HG03060 (cell line): ENCODE results near the gene ASGR1.
A peak's percentile ranks its signal among the peaks of the same experiment; 100 is the strongest.
"Not testable (repeated sequence)": the region's sequence is repeated elsewhere in the genome, so short reads cannot be mapped to it uniquely, and the experiment has no call there.

Source experiments
- ATAC-seq: cut with Tn5 transposase; IDR thresholded peaks from one replicate; pipeline ENCODE4 v1.9.1; 2021; ENCODE audit warnings: low read depth, moderate number of reproducible peaks; ENCODE audit not compliant: unreplicated experiment

Gene ASGR1

DNA sequence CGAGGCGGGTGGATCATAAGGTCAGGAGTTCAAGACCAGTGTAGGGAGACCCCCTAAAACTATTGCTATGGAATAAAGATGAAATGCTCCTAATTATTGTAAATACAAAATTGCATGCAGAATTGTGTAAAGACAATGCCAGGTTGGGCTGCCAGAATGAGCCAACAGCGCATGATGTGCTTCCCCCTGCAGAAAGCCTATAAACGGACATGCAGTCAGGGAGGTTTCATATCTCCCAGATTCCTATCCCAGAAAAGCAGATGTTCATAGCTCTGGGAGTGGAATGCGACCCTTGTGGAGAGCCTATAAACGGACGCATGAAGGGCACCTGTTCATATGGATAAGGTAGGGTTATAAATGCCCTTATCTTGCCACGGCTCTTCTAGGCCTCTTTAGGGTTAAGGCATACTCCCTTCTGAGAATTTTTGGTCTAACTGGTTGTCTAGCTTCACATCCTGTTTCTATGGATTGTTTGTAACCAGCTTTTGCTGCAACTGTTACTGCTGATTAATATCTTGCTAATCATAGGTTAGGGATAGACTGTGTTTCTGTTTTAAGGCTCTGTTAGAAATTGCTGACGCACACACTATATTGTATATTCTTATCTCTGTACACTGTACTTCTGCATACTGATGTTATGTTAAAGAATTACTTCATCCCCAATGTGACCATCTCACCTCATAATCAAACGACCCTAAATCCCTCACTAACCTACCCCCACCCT is 10.2 kb downstream of the ASGR1 start:
- ATAC-seq: not testable (repeated sequence)

DNA sequence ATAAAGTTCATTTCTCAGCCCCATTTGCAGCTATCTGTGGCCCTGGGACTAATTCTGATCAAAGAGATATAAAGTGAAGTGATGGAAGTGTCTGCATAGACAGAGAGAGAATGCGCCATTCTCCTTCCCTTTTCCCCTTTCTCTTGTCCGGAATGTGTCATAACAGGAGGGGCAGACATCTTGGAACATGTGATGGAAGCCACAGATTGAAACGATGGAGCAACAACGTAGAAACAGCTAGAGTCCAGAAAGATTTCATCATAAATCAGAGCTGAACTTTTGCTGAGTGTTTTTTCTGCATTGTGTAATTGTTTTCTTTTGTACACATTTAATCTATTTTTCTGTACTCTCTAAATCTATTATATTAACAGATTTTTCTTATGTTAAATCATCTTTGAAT is 11.3 kb downstream of the ASGR1 start:
- ATAC-seq: no peak

DNA sequence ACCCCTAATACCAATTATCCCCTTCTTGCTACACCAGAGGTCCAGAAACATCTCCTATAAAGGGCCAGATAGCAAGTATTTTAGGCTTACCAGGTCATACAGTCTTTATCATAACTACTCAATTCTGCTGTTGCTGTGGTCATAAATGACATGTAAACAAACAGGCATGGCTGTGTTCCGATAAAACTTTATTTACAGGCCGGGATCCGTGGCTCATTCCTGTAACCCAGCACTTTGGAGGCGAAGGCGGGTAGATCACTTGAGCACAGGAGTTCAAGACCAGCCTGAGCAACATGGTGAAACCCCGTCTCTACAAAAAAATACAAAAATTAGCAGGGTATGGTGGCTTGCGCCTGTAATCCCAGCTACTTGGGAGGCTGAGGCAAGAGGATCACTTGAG is 12.3 kb downstream of the ASGR1 start:
- ATAC-seq: no peak

- ATAC-seq: not testable (repeated sequence)
Observed at GRCh38 chr17:7159571-7159970, 19.6 kb downstream of the ASGR1 start.

- ATAC-seq: not testable (repeated sequence)
Observed at GRCh38 chr17:7158424-7158823, 20.7 kb downstream of the ASGR1 start.

GRCh38 chr17:7156342-7156940 is 22.7 kb downstream of the ASGR1 start:
- no peak for ATAC-seq

GRCh38 chr17:7147772-7148171 is 31.4 kb downstream of the ASGR1 start:
- no peak for ATAC-seq

DNA sequence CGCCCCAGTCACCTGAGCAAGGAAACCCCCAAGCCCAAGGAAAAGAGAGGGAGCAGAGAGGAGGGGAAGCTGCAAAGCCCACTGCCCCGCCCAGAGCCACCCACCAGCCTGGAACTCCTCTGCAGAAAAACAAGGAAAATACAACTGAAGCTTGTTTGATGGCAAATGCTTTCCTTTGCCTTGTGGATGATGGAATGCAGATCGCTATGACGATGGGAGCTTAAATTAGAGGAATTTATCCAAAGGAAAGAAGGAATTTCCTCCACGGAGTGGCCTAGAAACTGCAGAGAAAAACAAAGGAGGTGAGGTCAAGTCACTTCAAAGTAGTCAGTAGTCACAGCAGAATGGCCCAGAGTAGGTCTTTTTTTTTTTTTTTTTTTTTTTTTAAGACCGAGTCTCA is 33.1 kb downstream of the ASGR1 start:
- ATAC-seq: no peak

GRCh38 chr17:7144213-7144612 is 35.0 kb downstream of the ASGR1 start:
- no peak for ATAC-seq

GRCh38 chr17:7141824-7142223 is 37.3 kb downstream of the ASGR1 start:
- no peak for ATAC-seq

DNA sequence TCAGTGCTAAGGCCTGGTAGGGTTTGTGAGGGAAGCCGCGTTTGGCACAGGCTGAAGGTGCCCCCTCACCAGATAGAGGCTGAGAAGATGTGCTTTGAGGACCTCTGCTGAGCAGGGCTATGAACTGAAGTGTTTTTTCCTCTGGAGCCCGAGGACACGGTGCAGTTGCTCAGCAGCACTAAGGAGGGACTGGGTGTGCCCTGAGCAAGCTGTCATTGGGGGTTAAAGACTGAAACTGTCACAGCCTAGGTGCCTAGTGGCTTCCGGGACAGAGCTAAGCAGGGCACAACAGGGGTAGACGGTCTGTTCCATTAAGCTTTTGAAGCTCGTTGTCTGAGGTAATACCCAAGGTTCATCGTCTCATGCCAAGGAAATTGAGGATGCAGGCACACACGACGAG is 39.8 kb downstream of the ASGR1 start:
- ATAC-seq: no peak

DNA sequence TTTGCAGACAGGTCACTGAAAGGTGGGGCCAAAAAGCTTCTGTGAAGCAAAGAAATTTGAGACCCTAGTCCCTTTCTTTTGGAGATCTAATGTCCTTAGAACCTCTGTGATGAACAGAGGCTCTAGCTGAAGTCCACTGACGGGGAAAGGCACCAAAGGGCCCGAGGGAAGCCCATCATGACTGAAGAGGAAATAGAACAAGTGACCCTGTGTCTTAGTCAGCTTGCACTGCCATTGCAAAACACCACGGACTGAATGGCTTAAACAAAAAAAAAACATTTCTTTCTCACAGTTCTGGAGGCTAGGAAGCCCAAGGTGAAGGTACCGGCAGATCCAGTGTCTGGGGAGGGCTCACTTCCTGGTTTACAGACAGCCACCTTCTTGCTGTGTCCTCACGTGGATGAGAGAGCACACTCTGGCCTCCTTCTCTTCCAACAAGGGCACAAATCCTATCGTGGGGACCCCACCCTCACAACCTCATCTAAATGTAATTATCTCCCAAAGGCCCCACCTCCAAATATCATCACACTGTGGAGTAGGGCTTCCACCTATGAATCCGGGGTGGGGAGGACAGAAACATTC is 40.3 kb downstream of the ASGR1 start:
- no peak for ATAC-seq

DNA sequence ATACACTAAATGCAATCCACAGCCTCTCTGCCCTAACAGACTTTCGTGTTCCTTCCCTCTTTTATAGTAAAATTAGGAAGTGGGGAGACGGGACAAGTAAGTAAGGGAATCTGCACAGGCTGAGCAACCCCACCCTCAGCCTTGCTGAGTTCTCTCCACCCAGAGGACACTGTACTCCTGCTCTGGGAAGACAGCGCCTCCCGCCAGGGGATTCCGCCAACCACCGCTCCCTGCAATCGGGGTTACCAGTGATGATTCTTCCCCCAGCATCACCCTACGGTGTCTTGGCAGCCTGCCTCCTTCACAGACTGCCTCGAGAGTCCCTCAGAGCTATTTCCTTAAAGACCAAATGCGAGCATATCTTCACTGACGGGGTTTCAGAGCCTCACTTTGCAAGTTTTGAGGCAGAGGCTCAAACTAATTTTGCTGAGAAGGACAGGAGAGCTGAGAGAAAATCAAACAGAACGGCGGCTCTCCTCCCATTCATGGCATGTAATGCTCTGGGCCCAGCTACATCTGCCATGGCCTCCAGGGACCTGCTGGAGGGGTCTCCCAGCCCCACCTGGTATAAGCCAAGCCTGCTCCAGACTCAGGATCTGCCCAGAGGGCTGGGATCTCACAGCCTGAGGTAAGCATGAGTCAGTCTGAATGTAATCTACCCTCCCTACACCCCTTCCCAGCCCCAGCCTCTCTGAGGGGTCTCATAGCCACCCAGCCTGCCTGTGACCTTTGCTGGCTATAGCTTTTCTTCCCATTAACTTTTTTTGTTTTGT is 41.8 kb downstream of the ASGR1 start:
- no peak for ATAC-seq

GRCh38 chr17:7136266-7136877 is 42.8 kb downstream of the ASGR1 start:
- ATAC-seq: no peak

DNA sequence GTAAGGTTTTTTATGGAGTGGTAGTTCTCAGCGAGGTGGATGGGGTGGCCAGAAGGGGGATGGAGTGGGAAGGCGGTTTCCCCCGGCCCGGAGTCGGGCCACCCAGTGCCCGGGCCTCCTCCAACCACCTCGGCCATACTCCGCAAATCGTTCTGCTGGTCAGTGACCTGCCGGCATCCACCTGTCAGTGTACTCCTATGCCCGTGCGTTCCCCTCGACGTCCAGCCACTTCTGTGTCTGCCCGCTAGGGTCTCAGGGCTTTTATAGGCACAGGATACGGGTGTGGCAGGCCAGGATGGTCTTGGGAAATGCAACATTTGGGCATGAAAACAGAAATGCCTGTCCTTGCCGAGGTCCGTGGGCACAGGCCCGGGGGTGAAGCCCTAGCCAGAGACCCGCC is 45.3 kb downstream of the ASGR1 start:
- no peak for ATAC-seq

DNA sequence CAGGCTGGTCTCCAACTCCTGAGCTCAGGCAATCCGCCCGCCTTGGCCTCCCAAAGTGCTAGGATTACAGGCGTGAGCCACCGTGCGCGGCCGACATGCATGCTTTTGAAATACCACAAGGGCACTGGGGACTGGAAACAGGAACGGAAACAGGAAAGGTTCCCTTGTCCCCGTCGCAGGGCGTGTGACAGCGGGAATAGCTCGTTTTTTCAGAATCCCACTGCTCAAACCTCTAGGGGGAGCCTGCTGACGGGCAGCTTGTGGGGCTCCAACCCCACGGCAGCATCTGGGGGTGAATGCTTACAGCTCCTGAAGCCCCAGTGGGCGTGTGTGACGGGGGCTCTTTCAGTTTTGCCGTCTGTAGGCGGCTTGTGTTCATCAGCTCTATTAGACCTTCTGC is 45.7 kb downstream of the ASGR1 start:
- no peak for ATAC-seq

DNA sequence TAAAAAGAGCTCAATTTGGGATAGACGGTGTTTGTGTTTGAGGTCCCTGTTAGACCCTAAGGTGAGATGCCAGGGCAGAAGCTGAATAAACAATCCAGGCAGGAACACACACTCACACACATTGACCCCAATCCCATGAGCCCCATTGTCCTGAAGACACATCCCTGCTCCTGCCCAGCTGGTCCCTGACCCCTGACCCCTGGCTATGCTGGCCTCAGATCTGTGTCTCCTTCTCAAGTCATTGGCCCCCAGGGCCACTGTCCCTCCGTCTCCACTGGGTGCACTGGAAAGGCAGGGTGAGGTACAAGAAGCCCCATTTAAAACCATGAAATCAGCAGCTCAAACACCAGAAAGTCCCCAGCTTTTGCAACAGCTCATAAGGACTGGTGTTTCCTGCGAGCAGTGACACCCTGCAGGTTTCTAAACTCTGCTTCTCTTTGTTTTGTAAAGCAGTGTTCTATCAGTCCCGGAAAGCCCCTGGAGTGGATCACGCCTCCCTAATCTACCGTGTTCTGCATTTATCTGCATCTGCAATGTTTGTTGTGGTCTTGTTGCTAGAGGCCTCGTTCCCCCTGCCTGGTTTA is 46.6 kb downstream of the ASGR1 start:
- ATAC-seq: peak; percentile 60

DNA sequence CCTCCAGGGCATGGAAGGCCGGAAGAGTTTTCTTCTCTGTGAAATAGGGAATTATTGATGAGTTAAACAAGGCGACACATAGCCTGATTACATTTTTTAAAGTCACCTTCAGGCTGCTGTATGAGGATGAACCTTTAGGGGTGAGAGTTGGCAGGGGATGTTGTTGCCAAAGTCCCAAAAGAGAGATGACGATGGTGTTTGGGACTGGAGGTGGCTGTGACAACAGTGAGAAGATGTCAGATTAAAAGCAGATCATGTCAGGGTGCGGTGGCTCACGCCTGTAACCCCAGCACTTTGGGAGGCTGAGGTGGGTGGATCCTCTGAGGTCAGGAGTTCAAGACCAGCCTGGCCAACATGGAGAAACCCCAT is 47.8 kb downstream of the ASGR1 start:
- no peak for ATAC-seq

- no peak for ATAC-seq
Observed at GRCh38 chr17:7130621-7131422, 48.3 kb downstream of the ASGR1 start.

- no peak for ATAC-seq
Observed at GRCh38 chr17:7129311-7129710, 49.9 kb downstream of the ASGR1 start.
